HepG2 (cell line): ENCODE results near the gene RAB1B. TPM values are rescaled to one million over a fixed set of nuclear protein-coding genes. Genes with fewer than 3 reads are reported as not detected.

Source experiments
- GATA4 ChIP-seq: sonication (generic); IDR thresholded peaks from 2 replicates; pipeline ENCODE4 v1.6.1; 2016; ENCODE audit warnings: antibody characterized with exemption, low read depth, borderline replicate concordance
- GMEB2 ChIP-seq: IDR thresholded peaks from 2 replicates; pipeline ENCODE4 v1.6.1; 2016; ENCODE audit warnings: missing biosample characterization, missing genetic modification reagents, low read depth
- MLXIP ChIP-seq: sonication (generic); formaldehyde crosslinking; IDR thresholded peaks from 2 replicates; pipeline ENCODE4 v1.9.0; 2021; ENCODE audit warnings: missing genetic modification reagents, borderline replicate concordance
- PATZ1 ChIP-seq: sonication (generic); formaldehyde crosslinking; IDR thresholded peaks from 2 replicates; pipeline ENCODE4 v1.4.0; 2020; ENCODE audit warnings: missing genetic modification reagents
- ZNF558 ChIP-seq: sonication (generic); formaldehyde crosslinking; IDR thresholded peaks from 2 replicates; pipeline ENCODE4 v1.9.0; 2022; ENCODE audit warnings: mild to moderate bottlenecking, missing genetic modification reagents, borderline replicate concordance
- polyA plus RNA-seq, 8 experiments: library from polyadenylated mRNA; depleted of rRNA in 3 of 8; stranded (reverse) in 7 of 8; unstranded in 1 of 8; fragments of >200 nt; fragmentation: Illumina TruSeq in 4 of 8; extraction: Trizol in 4 of 8; gene quantifications; 2 replicates each; pipeline versions ENCODE4 v1.2.1 to v1.2.3, GENCODE V29; 2011 to 2016; ENCODE audit warnings: low read depth in 4 of 8, missing spikeins in 1 of 8, mixed read lengths in 1 of 8; ENCODE audit not compliant: insufficient read depth in 1 of 8
- total RNA-seq, 5 experiments: library from RNA; depleted of rRNA; stranded (reverse); fragments of >200 nt; fragmentation: Illumina TruSeq; extraction: Trizol; gene quantifications; 2 replicates each; pipeline ENCODE4 v1.2.3, GENCODE V29; 2016; ENCODE audit warnings: low read depth in 1 of 5
- TF ChIP-seq, protein P1 (sequence below): sonication (generic); formaldehyde crosslinking; IDR thresholded peaks from one replicate; pipeline ENCODE4 v1.5.1; 2020; ENCODE audit warnings: mild to moderate bottlenecking, missing genetic modification reagents; ENCODE audit errors: not compliant biosample characterization
- TF ChIP-seq, protein P2 (sequence below): IDR thresholded peaks from 2 replicates; pipeline ENCODE4 v1.6.1; 2016; ENCODE audit warnings: mild to moderate bottlenecking
- TF ChIP-seq, protein P3 (sequence below): sonication (generic); formaldehyde crosslinking; IDR thresholded peaks from 2 replicates; pipeline ENCODE4 v1.8.1; 2023; ENCODE audit warnings: mild to moderate bottlenecking, missing genetic modification reagents

RAB1B gene
- total and polyA plus RNA-seq, 2 of the 13 experiments (the other 11 are each of a cell fraction or from before 2014, with no cell fraction given): 77.9 to 87.9 TPM

DNA sequence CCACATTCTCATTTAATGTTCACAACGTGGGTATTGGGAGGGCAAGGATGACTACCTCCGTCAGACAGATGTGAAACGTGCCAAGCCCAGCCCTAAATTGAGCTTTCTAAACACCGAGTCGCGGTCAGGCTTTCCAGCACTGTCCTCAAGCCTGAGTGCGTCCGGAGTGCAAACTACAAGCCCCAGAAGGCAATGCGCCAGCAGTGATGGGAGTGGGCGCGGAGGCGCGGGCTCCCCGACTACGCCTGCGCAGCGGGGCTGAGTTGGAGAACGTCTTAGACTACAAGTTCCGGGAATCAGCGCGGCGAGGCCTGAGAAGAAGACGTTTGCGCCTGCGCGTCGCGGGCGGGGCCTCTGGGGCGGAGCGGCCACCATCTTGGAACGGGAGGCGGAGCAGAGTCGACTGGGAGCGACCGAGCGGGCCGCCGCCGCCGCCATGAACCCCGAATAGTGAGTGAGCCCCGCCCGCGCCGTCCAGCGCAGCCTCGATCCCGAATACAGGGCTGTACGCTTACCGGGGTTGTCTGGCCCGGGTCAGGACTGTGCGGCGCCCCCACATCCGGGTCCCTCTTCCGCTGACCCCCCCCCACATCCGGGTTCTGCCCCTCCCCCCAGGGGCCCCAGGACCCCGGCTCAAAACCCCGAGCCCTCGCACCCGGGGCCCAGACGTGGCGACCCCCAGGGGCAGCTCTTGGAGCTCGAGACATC is at the start of gene RAB1B (continued):
- TF ChIP-seq GMEB2 (CRISPR knock-in tag) (no peak), PATZ1 (CRISPR knock-in tag) (peak; percentile 78; the same call in 1 of the 2 replicates), ZNF558 (no peak), MLXIP (CRISPR knock-in tag) (no peak), GATA4 (no peak; the same call in 1 of the 2 replicates)
- TF ChIP-seq, protein P1, sequence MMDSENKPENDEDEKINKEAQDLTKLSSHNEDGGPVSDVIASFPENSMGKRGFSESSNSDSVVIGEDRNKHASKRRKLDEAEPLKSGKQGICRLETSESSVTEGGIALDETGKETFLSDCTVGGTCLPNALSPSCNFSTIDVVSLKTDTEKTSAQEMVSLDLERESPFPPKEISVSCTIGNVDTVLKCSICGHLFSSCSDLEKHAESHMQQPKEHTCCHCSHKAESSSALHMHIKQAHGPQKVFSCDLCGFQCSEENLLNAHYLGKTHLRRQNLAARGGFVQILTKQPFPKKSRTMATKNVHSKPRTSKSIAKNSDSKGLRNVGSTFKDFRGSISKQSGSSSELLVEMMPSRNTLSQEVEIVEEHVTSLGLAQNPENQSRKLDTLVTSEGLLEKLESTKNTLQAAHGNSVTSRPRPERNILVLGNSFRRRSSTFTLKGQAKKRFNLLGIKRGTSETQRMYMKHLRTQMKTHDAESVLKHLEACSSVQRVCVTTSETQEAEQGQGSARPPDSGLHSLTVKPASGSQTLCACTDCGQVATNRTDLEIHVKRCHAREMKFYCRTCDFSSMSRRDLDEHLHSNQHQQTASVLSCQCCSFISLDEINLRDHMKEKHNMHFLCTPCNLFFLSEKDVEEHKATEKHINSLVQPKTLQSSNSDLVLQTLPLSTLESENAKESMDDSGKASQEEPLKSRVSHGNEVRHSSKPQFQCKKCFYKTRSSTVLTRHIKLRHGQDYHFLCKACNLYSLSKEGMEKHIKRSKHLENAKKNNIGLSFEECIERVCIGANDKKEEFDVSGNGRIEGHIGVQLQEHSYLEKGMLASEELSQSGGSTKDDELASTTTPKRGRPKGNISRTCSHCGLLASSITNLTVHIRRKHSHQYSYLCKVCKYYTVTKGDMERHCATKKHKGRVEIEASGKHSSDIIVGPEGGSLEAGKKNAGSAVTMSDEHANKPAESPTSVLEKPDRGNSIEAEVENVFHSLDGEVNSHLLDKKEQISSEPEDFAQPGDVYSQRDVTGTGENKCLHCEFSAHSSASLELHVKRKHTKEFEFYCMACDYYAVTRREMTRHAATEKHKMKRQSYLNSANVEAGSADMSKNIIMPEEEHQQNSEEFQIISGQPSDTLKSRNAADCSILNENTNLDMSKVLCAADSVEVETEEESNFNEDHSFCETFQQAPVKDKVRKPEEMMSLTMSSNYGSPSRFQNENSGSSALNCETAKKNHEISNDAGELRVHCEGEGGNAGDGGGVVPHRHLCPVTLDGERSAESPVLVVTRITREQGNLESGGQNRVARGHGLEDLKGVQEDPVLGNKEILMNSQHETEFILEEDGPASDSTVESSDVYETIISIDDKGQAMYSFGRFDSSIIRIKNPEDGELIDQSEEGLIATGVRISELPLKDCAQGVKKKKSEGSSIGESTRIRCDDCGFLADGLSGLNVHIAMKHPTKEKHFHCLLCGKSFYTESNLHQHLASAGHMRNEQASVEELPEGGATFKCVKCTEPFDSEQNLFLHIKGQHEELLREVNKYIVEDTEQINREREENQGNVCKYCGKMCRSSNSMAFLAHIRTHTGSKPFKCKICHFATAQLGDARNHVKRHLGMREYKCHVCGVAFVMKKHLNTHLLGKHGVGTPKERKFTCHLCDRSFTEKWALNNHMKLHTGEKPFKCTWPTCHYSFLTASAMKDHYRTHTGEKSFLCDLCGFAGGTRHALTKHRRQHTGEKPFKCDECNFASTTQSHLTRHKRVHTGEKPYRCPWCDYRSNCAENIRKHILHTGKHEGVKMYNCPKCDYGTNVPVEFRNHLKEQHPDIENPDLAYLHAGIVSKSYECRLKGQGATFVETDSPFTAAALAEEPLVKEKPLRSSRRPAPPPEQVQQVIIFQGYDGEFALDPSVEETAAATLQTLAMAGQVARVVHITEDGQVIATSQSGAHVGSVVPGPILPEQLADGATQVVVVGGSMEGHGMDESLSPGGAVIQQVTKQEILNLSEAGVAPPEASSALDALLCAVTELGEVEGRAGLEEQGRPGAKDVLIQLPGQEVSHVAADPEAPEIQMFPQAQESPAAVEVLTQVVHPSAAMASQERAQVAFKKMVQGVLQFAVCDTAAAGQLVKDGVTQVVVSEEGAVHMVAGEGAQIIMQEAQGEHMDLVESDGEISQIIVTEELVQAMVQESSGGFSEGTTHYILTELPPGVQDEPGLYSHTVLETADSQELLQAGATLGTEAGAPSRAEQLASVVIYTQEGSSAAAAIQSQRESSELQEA: no peak
- TF ChIP-seq, protein P2, sequence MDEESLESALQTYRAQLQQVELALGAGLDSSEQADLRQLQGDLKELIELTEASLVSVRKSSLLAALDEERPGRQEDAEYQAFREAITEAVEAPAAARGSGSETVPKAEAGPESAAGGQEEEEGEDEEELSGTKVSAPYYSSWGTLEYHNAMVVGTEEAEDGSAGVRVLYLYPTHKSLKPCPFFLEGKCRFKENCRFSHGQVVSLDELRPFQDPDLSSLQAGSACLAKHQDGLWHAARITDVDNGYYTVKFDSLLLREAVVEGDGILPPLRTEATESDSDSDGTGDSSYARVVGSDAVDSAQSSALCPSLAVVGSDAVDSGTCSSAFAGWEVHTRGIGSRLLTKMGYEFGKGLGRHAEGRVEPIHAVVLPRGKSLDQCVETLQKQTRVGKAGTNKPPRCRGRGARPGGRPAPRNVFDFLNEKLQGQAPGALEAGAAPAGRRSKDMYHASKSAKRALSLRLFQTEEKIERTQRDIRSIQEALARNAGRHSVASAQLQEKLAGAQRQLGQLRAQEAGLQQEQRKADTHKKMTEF (CRISPR knock-in tag): 0 out of 2 replicates have a peak, but pooled peaks have one; percentile 19
- TF ChIP-seq, protein P3, sequence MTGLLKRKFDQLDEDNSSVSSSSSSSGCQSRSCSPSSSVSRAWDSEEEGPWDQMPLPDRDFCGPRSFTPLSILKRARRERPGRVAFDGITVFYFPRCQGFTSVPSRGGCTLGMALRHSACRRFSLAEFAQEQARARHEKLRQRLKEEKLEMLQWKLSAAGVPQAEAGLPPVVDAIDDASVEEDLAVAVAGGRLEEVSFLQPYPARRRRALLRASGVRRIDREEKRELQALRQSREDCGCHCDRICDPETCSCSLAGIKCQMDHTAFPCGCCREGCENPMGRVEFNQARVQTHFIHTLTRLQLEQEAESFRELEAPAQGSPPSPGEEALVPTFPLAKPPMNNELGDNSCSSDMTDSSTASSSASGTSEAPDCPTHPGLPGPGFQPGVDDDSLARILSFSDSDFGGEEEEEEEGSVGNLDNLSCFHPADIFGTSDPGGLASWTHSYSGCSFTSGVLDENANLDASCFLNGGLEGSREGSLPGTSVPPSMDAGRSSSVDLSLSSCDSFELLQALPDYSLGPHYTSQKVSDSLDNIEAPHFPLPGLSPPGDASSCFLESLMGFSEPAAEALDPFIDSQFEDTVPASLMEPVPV (CRISPR knock-in tag): no peak; the same call in 1 of the 2 replicates
